Coronary artery (tissue), 2 donors: ENCODE data around the gene AGBL1.

Source experiments
- DNase-seq: peaks from one replicate; pipeline ENCODE4 v3.0.0-alpha.2; 2017; ENCODE audit warnings: low spot score
- H3K27ac ChIP-seq, 2 donors: fragments of 200-600 bp; sonication (generic); one replicate each; pipeline ENCODE4 v1.5.1; 2016 to 2019
- H3K4me3 ChIP-seq: fragments of 200-600 bp; sonication (generic); 2 replicates; pipeline ENCODE4 v1.5.1; 2016; ENCODE audit warnings: mild to moderate bottlenecking, moderate library complexity
- TF ChIP-seq, protein P1 (sequence below): fragments of 200-600 bp; sonication (generic); IDR thresholded peaks from one replicate; pipeline ENCODE4 v1.5.1; 2019; ENCODE audit warnings: antibody characterized with exemption

The AGBL1 gene

DNA sequence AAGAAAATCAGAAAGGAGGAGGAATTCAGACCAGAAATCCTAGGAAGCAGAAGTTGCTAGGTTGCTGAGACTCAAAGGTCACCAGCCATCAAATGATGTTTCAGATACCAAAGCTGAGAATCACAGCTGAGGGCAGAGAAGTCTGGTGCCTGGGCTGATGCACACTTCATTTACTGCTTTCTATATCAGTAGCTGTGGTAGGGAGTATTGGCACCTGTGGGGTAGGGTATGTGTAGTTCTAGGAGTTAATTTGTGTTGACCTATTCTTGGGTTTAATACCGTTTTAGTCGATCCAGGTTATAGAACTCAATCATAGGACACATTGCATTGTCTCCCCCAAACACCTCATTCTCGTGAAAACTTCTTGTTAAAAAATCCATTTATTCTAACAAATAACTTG, 529.6 kb downstream of the AGBL1 start:
- Histone ChIP-seq H3K4me3 (no peak overlapping the region), H3K27ac (no peak overlapping the region)
- TF ChIP-seq, protein P1, sequence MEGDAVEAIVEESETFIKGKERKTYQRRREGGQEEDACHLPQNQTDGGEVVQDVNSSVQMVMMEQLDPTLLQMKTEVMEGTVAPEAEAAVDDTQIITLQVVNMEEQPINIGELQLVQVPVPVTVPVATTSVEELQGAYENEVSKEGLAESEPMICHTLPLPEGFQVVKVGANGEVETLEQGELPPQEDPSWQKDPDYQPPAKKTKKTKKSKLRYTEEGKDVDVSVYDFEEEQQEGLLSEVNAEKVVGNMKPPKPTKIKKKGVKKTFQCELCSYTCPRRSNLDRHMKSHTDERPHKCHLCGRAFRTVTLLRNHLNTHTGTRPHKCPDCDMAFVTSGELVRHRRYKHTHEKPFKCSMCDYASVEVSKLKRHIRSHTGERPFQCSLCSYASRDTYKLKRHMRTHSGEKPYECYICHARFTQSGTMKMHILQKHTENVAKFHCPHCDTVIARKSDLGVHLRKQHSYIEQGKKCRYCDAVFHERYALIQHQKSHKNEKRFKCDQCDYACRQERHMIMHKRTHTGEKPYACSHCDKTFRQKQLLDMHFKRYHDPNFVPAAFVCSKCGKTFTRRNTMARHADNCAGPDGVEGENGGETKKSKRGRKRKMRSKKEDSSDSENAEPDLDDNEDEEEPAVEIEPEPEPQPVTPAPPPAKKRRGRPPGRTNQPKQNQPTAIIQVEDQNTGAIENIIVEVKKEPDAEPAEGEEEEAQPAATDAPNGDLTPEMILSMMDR = no peak
- no peak for DNase-seq

- DNase-seq = no peak
- TF ChIP-seq, protein P1 = no peak
- Histone ChIP-seq H3K27ac (no peak overlapping the region), H3K4me3 (no peak overlapping the region)
These were observed 530.4 kb downstream of the AGBL1 start for GRCh38 chr15:86610038-86610437.

DNA sequence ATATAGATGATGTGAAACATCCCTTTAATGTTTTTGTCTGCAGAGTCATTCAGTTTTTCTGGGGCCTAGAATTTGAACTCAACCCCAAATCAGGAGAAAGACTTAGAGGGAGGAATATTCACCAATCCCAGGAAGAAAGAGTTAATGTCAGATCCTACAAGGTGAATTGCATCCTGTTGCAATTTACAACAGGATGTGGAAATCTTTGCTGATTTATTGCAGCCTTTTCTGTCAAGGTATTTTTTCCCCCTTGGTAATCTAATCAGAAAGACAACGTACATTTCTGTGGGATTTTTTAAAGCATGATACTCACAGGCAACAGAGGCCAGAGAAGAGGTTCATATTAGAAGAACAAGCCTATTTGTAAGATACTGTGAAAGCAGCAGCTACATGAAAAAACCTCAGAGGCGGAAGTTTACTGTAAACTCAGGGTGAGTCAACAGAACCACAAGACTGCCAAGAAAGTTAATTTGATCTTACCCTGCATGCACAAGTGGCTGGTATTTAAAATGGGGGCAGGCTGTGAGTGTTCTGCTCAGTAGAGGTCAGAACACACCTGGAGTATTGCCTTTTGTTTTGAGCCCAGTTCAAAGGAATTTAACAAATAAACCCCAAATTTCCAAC, 531.9 kb downstream of the AGBL1 start:
- H3K27ac ChIP-seq = no peak overlapping the region
- no peak for DNase-seq
- TF ChIP-seq, protein P1 = no peak
- H3K4me3 ChIP-seq = no peak overlapping the region

DNA sequence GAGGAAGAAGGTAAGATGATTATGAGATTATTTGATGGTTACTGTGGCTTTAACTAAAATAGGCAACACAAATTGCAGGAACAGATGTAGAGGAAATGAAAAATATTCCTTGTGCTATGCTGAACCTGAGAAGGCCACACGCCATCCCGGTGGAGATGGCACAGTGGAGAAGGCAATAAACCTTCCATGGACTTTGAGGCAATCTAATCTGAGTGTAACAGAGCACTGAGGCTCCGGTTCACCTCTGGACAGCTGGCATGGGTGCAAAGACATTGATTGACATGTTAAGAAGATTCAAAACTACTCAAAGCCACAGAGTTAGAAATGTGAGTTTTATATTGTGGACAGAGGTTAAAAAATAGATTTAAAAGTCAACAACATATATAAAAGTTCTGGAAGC, 535.7 kb downstream of the AGBL1 start:
- DNase-seq = no peak
- no peak overlapping the region for H3K27ac ChIP-seq
- H3K4me3 ChIP-seq = no peak overlapping the region
- TF ChIP-seq, protein P1 = no peak

GRCh38 chr15:86615816-86616215, 536.1 kb downstream of the AGBL1 start:
- TF ChIP-seq, protein P1 = no peak
- no peak overlapping the region for H3K27ac ChIP-seq
- no peak overlapping the region for H3K4me3 ChIP-seq
- no peak for DNase-seq

DNA sequence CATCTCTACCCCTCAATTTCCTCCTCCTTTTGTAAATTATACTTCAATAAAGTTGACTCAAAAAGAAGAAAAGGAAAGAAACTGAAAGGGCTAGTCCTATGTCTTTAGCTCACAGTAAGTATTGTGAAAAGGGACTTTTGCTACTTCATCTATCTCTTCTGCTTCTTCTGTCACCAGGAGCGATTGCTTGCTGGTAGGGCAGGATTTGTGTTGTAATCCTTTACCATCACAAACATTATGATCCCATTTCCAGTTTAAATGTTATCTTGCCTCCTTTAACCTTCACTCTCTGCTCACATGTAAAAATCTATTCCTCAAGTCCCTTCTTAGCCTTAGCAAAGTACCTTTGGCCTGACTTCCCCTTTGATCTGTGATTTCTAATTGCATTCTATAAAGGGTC, 537.1 kb downstream of the AGBL1 start:
- TF ChIP-seq, protein P1 = no peak
- no peak for DNase-seq
- H3K4me3 ChIP-seq = no peak overlapping the region
- H3K27ac ChIP-seq = no peak overlapping the region

DNA sequence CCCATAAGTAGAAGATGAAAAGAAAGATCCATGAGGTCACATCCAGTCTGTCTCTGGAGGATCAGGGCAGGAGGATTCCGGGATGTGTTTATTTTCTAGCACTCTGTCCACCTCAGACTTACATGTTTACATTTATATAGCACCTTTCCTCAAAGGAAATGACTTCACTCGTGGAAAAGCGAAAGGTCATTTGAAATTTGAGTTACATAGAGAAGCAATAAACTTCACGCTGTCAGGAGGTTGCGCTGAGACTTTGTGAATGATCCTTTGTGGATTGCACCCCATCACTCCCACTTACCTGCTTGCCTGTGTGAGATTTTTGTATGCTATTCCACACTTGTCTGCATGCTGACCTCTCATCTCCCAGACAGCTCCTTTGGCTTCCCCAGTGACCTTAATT, 540.5 kb downstream of the AGBL1 start:
- TF ChIP-seq, protein P1 = no peak
- DNase-seq = no peak
- no peak overlapping the region for H3K4me3 ChIP-seq
- no peak overlapping the region for H3K27ac ChIP-seq
